NCI-H748 (cell line): ENCODE data around the gene DCTN2.

ENCODE experiments used
- DNase-seq: peaks from one replicate; lab custom pipeline; 2025; ENCODE audit not compliant: unreplicated experiment; lab: John Stamatoyannopoulos, UW

The DCTN2 gene

GRCh38 chr12:57550641-57551549 lies 3.9 kb upstream of the DCTN2 start:
- no peak for DNase-seq

GRCh38 chr12:57549909-57550640 lies 3.1 kb upstream of the DCTN2 start, which contains the start of gene KIF5A:
KIF5A (plus strand) TSS chr12:57550044; CDS start chr12:57550272, 228 bp downstream.
- DNase-seq = peak; percentile 82

DNA sequence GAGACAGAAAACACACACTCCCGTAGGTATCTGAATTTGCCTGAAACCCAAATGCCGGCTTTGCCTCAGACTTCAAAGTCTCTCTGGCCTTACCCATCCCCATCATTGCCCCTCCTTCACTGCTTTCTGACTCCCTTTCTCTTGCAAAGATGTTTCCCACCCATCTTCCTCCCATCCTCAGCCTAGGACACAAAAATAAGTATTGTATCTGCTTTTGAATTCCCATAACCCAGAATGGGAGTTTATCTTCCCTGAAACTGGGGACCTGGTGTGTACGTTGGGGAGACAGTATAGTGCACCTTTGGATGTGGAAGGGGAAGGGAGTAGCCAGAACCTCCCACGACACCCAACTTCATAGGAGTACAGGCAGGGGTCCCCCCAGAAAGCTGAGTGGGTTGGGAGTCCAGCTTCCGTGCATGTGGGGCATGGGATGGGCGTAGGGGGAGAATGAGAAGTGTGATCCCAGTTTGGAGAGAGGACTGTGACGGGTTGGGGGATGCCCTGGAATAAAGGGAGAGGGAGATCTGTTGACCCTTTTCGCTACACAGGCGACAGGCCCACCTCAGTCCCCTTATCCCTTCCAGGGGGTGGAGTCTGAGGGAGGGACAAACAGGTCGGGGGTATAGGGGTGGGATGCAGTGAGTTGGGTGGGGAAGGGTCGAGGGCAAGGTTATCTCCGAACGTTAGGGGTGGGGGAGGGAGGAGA lies 2.4 kb upstream of the DCTN2 start:
- DNase-seq = no peak

- DNase-seq = no peak
Observed at GRCh38 chr12:57548488-57548887, 1.5 kb upstream of the DCTN2 start.

- no peak for DNase-seq
Observed at GRCh38 chr12:57548013-57548315, 972 bp upstream of the DCTN2 start.

DNA sequence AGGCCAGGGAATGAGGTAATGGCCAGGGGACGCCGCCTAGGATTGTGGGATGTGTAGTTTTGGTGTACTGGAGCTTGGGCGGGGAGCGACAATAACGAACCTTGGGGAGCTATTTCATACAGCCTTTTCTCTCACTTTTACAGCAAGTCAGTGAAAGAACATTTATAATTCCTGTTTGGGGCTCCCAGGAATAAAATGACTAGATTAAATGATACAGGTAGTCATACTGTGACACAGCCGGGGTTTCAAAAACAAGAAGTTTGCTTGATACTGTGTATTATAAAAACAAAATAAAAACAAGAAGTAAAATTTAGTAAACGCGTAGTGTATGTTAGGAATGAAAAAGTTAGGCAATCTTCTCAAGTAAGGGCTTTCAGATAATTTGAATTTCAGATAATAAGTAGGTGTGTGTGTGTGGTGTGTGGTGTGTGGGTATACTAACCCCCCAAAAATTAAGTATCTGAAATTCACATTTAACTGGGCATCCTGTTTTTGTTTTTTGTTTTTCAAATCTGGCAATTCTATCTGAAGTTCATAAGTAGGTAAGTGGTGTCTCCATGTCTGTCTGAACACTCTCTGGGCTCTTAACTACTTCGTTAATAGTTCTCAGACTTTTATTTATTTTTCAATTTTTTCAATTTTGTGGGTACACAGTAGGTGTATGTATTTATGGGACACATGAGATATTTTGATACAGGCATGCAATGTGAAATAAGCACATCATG lies 458 bp upstream of the DCTN2 start:
- no peak for DNase-seq

- peak; percentile 30 for DNase-seq
Observed at GRCh38 chr12:57545809-57546437, 1.1 kb downstream of the DCTN2 start.

DNA sequence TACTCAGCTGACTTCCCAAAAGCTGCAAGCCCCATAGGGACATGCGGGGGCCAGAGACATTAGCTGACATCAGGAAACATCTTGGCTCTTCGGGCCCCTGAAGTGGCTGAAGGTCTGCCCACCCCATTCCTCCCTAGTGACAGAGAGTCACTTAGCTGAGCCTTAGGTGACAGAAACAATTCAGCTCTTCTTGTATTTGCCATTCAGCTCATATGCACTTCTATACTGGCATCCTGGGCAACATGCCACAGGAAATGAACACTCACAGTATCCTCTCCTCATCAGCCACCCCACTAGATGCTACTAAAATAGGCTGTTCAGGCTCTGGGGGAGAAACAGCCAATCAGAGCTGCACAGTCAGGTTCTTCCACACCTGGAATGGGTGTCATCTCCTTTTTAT lies 3.4 kb downstream of the DCTN2 start:
- DNase-seq = no peak

DNA sequence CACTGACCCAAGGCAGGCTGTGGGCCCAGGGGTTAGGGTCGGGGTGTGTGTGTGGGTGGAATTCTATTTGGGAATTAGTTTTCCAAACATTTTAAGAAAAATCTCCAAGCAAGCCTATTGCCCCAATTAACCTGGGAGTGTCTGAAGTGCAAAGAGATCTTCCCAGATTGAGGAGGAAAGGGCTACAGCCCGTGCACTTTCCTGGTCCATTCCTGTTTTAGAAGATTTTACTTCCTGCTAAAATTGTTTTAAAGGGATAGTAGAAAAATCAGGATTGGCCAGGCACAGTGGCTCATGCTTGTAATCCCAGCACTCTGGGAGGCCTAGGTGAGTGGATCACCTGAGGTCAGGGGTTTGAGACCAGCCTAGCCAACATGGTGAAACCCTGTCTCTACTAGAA lies 5.3 kb downstream of the DCTN2 start:
- no peak for DNase-seq

- DNase-seq = no peak
Observed at GRCh38 chr12:57541001-57541400, 6.0 kb downstream of the DCTN2 start.

DNA sequence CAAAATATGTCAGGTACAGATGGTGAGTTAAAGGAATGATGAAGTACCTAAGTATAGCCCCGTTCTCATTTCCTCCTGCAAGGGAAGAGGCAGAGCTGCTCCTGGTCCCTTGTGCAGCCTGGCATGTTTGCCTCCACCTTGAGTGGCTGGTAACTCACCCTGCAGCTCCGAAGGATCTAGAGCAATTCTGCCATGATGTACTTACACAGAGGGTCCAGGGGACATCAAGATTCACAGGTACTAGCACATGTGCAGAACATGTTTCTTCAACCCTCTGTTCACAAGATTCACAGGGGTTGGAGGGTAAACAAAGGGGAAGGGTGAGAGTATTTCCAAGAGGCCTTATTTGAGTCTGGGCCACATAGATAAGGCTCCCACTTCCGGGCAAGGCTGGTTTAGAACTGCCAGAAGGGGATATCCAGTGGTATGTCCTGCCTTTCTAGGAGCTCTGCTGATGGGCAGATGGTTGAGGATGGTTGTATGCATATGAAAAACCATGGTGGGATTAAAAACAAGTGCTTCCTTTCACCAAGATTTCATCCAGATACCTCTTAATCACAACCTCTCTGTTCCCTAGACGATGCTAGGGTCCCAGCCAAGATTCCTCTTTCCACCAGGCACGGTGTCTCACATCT lies 7.7 kb downstream of the DCTN2 start:
- DNase-seq = no peak

- no peak for DNase-seq
Observed at GRCh38 chr12:57536597-57536942, 10.4 kb downstream of the DCTN2 start.

DNA sequence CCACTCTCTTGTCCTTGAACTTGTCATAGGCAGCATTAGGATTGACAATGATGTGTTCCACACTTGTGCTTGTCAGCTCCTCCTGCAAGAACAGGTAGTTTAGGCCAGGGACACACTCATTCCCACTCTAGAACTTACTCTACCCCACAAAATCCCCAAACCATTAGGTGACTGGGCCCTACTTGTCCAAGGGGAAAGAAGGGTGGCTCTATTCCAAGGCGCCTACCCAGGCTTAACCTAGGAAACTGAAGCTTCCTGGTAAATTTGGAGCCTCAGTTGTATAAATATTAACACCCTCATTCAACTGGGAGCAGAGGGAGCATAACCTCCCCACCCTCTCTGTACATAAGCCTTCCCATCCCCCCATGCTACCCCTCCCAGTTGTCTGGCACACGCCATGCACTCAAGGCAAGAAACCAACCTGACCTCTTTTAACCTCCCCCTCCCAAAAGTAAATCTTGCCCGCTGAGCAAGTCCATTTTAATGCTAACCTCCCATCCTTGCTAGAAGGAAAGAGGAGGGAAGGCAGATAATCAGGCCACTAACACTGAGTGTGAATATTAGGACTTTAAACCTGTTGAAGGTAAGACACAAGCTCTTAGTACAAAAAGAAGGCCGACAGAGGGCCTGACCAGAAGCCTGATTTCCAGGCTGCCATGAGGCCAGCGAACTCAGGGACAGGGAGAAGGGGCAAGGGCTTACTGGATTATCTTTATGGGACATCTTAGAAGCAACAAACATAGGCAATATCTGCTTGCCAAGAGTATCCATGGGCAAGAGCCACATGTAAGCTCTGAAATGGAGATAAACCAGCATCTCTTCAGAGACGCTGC lies 11.0 kb downstream of the DCTN2 start:
- no peak for DNase-seq

- DNase-seq = no peak
Observed at GRCh38 chr12:57534991-57535543, 11.9 kb downstream of the DCTN2 start.

DNA sequence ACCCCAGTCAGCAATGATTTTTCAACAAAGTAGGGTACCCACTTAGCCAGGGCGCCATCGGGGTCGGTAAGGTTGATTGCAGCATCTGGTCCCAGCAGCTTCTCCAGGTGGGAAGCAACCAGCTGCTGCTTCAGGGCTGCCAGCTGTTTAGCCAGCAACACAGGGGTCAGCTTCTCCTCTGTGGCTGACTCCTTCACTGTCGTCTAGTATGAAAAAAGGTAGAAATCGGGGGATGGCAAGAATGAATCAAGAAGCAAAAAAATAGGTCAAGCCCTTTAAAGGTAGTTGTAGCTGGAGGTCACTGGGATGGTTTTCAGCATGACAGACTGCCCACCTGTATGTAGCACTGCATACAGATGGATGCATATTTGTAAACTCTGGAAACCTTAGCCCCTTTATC lies 12.7 kb downstream of the DCTN2 start:
- DNase-seq = no peak

- DNase-seq = no peak
Observed at GRCh38 chr12:57533108-57533507, 13.9 kb downstream of the DCTN2 start.

DNA sequence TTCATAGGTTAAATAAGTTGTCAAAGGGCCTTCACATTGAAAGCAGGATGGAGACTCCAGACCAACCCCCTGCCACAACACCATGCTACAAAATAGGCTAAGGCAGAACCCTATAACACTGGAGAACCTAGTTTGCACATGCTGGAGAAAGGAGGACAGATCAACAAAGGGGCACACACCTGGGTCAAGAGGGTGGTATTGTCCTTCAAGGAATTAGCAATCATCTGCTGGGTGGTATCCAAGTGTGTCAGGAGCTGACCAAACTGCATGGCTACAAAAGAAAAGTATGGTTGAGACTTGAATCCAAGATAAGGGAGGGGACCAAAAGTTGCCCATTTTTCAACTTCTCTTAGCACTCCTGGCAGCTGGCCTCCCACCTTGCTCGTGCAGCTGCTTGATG lies 15.2 kb downstream of the DCTN2 start:
- no peak for DNase-seq

- DNase-seq = no peak
Observed at GRCh38 chr12:57530396-57531142, 16.4 kb downstream of the DCTN2 start.
